ENCODE results near the gene MST1.

DNA sequence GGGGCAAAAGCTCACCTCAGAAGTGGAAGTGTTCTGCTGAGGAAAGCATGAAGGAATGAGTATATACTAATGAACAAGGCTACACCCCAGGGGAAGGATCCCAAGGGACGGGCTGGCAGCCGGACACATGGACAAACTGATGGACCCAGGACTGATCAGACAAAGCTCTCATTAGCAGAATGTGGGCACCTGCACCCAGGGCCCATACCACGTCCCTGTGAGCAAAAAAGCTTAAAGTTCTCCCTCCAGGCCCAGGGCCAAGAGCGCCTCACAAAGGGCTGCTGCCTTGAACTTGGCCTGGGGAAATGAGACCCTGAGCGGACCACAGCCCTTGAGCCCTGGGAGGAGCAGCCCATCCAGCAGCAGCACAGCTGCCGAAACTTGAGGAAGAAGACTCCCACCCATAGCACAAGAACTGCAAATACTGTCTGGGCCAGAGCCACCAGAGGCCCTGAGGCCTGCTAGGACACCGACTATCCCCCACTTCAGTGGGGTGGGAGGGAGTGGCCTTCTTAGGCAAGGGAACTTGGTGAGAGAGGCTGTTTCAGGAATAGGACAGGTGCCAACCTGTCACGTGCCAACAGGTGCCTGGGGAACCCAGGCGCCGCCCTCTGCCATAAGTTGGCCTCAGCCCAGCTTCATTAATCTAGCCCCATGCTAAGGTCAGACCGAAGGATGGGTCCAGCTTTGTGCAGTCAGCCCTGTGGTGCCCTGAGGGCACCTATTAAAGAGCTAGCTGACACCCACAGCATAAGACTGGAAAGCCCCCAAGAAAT is 36.8 kb upstream of the MST1 start:
- TF ChIP-seq CTCF (IDR thresholded peaks at IDR 0.05 in 4 of 5, conservative IDR thresholded peaks at IDR 0.05 in 1 of 5) (no peak), POLR2A (IDR thresholded peaks at IDR 0.05) (no peak)

All from gastrocnemius medialis (tissue), 4 donors.